Fibroblast of the conjunctiva (primary cell): Measurements from ENCODE around the gene HBB.

ENCODE experiments used
- DNase-seq: peaks from one replicate; pipeline ENCODE4 v3.0.0-alpha.2; 2010; ENCODE audit warnings: low read depth

Gene HBB

DNA sequence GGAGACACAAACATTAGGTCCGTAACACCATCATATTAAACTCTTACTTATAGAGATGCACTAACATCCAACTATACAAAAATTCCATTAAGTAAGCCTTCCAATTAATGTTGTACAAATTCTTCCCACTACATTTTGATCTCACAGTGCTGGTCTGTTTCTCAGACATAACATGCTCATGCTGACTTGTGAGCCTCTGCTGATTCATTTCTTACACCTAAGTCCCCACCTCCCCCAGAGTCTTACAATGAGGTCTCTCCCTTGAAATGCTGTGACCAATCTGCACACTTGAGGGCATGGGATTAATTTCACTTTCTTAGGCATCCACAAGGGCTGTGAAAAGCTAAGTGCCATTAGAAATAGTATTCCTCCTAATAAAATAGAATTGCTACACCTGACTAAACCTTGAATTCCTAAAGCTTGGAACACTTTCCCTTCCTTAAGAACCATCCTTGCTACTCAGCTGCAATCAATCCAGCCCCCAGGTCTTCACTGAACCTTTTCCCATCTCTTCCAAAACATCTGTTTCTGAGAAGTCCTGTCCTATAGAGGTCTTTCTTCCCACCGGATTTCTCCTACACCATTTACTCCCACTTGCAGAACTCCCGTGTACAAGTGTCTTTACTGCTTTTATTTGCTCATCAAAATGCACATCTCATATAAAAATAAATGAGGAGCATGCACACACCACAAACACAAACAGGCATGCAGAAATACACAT lies 20.8 kb upstream of the HBB start:
- DNase-seq, result no peak

DNA sequence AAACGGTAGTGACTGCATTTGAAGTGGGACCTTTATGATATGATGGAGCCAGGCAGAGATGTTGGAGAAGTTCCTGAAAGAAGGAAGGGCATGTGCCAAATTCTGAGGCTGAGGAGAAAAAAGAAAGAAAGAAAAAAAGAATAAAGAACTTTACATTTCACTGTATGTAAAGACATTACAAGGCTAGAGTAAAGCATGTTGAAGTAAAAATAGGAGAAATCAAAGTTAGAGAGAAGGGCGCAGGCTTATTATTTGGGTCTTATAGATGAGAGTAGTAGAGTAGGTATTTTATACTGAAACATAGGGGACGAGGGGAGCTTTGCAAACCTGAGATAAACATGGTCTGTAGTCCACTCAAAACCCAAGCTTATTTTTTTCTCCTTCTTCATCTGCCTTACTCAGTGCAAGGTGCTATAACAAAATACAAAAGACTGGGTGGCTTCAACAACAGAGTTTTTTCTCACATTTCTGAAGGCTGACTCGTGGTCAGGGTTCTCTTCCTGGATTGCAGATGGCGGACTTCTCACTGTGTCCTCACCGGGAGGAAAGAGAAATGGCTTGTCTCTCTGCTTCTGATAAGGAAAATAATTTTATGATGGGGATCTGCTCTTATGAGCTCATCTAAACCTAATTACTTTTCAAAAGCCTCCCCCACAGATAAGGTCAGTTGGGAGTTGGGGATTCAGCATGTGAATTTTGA lies 20.1 kb upstream of the HBB start:
- no peak for DNase-seq

DNA sequence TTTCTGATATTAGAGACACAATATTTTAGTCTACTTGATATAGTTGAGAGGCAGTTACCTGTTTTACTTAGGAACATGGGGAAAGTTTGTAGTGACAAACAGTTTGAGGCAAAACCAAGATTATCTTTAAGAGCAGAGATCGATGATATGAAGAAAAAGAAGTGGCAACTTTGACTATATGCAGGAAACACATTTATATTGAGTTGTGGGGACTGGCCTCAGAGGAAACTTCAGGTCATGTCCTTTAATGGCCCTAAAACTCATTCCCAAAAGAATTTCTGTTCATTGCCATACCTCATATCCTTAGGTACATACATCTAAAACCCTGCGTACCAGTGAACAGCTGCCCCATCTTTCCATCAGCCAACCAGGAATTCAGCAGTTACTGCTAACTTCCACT lies 18.3 kb upstream of the HBB start:
- DNase-seq, result no peak

DNA sequence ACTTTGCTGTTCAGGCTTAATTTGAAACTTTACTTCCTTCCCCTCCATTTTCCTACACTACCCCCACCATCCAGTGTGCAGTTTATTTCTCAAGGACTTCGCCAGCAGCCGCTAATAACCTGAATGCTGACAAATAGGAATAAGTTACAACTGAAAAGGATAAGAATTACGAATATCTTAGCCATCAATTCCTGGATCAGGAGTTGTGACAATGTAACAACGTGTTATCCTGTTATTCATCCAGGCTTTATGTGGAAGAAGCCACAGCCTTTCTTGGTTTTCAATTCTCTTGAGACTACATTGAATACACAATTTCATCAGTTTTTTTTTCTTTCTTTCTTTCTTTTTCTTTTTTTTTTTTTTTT lies 16.9 kb upstream of the HBB start:
- DNase-seq, result no peak

DNA sequence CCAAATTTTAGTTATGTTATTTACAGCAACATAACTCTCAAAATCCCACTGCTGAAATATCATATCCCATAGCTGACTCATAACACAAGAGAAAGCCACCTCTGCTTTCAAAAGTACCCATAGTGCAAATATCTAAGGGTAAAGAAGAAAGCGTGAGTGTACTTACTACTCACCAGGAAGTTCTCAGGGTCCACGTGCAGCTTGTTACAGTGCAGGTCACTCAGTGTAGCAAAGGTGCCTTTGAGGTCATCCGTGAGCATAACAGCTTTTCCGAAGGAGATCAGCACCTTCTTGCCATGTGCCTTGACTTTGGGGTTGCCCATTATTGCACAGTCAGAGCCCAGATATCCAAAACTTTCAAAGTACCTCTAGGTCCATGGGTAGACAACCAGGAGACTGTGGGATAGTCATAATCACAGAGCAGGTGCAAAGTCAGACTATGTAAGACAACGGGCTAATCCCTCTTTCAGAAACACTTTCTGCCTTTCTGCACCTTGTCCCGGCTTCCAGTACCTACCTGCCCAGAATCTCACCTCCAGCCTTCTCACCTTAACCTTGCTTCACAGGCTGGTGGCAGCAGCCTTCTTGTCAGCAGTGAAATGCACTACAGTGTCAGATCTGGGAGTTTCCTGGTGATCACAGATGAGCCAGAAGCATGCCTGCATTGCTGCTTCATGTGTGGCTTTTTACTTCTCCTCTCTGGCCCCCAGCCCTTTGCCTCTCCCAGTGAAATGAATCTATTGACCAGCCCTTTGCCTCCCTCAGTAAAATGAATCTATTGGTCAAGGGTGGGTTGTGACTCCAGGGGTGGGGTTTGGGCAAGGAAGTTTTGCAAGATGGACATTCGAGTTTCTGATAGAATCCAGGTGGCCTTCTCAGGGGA lies 16.3 kb upstream of the HBB start:
- DNase-seq, result no peak

DNA sequence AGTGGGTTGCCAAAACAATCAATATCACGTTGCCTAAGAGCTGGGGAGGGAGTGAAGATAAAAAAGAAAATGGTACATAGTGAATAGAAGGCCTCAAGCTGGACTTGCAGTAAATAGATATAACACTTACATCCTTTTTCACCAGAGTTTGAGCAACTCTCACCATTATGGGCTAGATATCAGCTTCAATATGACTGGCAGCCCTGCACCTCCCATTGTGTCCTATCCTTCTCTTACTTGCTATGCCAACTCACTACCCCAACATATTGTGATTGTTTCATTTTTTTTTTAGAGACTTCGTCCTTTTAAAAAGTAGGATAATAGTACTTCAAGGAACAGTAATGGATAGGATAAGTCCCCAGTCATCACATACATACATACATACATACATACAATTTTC lies 15.3 kb upstream of the HBB start:
- no peak for DNase-seq

DNA sequence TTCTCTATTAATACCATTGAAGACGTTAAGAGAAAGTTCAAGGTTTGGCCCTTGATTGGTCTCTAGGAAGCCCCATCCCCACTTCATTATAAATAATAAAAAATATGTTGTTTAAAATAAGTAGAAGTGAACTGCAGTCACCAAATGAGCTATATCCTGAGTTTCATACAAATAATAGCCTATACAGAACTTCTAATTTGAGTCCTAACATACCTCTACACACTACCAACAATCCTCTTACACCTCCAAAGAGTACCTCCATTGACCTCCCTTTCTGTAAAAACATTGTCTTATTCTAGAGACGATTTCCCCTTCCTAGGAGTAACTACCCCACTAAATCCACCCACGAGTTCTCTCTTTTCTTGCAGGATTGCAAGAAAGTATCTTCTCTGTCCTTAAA lies 14.6 kb upstream of the HBB start:
- DNase-seq, result no peak

DNA sequence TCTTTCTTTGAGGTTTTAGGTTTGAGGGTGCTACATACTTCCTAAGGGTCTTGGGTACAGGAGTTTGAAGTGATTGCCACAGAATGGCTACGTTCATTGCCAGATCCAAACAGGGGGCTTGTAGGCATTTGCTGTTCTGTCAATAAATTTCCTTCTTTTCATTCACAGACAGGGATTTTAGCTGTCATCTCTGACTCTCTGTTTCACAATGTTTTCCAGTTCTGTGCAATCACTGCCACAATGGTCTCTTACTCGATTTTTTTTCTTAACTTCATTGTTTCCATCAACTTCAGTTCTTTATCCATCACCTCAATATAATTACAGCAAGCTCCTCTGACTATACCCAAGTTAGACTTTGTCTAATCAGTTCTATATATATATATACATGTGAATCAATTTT lies 13.6 kb upstream of the HBB start:
- DNase-seq, result no peak

DNA sequence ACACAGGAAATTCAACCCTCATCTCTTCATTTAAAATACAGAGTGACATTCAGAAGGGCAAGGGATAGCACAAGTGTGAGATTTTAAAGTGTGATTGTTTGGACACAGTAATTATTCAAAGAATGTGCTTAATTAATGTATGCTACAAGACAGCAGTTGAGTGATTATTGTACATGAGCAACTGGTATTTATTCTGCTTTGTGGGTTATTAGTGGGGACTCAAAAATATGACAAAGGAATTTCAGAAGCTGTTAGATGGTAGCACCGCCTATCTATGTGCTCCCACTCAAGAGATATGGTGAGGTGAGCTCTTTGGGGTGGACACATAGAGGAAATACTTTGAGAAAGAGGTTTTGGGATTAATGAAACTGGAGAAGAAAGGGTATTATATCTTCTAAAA lies 13.2 kb upstream of the HBB start:
- no peak for DNase-seq

DNA sequence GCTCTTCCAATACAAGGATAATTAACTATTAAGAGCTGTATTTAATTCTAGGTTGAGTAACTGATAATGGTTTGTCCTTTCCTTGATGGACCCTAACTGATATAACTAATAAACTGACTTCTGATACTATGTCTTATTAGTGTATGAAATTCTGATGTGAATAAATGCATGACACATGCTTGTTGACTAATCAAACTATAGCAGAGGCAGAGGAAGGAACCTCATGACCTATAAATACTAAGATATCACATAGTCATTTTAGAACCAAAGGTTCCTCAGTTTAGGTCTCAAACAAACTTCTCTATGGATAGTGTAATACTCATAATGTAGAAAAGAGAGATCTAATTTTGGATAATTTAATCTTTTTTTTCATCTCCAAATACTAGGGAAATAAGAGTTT lies 12.2 kb upstream of the HBB start:
- no peak for DNase-seq

DNA sequence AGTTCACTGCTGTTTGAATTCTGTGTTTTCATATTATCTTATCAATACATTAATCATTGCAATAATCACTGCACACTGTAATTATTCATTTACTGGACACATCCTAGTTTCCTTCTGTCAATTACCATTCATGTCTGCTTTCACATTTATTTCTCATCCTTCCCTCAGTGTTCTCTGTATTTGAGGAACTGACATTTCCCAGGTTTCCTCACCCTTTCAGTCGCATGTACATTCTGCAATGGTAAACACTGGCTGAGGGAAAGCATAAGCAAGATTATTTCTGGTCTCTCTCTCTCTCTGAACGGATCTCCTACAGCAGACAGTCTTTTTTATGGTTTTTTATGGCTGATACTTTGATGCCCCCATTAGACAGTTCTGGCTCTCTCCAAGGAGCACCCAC lies 11.6 kb upstream of the HBB start:
- DNase-seq, result no peak

DNA sequence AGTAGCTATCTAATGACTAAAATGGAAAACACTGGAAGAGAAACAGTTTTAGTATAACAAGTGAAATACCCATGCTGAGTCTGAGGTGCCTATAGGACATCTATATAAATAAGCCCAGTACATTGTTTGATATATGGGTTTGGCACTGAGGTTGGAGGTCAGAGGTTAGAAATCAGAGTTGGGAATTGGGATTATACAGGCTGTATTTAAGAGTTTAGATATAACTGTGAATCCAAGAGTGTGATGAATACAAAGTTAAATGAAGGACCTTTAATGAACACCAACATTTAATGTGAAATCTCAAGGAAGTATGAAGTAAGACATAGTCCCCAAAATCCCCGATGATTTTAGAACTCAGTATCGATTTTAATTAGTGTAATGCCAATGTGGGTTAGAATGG lies 10.5 kb upstream of the HBB start:
- DNase-seq, result no peak

DNA sequence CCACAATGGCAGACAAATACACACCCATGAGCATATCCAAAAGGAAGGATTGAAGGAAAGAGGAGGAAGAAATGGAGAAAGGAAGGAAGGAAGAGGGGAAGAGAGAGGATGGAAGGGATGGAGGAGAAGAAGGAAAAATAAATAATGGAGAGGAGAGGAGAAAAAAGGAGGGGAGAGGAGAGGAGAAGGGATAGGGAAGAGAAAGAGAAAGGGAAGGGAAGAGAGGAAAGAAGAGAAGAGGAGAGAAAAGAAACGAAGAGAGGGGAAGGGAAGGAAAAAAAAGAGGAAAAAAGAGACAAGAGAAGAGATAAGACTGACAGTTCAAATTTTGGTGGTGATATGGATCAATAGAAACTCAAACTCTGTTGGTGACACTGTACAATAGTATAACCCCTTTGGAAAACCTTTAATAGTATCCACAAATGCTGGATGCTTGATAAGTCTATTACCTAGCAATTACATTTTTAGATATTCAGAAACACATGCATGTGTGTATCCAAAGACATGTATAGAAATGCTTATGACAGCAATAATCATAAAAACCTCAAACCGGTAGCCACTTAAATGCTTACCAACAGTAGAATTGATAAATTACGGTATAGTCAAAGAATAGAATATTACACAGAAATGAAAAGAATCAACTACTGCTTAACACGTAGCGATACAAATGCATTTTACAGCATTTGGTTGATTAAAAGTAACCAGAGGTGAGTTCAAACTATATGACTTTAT lies 8.7 kb upstream of the HBB start:
- DNase-seq, result no peak

DNA sequence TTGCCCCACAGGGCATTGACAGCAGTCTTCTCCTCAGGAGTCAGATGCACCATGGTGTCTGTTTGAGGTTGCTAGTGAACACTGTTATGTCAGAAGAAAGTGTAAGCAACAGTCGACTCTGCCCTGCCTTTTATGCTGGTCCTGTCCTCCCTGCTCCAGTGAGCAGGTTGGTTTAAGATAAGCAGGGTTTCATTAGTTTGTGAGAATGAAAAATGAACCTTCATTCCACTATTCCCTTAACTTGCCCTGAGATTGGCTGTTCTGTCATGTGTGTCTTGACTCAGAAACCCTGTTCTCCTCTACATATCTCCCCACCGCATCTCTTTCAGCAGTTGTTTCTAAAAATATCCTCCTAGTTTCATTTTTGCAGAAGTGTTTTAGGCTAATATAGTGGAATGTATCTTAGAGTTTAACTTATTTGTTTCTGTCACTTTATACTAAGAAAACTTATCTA lies 7.5 kb upstream of the HBB start, which contains the start of gene HBD:
HBD (minus strand) TSS at position 103 of the 454 bp plus-strand sequence; CDS start at position 53, 50 bp downstream.
- DNase-seq, result no peak

DNA sequence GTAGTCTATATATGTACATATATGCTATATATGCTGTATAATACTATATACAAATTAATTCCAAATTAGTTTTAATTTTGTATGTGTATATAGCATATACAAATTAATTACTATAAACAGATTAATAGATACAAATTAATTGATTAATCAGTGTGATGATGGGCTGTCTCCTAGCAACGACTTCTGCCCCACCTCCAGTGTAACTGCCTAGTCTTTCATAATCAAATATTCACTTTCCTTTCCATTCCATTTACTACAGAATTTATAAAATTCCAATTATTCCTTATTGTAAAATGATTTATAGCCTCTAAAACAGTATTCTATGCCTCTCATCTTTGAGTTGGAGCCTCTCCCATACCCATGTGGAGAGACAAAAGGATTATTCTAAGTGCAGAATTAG lies 6.4 kb upstream of the HBB start:
- DNase-seq, result no peak

DNA sequence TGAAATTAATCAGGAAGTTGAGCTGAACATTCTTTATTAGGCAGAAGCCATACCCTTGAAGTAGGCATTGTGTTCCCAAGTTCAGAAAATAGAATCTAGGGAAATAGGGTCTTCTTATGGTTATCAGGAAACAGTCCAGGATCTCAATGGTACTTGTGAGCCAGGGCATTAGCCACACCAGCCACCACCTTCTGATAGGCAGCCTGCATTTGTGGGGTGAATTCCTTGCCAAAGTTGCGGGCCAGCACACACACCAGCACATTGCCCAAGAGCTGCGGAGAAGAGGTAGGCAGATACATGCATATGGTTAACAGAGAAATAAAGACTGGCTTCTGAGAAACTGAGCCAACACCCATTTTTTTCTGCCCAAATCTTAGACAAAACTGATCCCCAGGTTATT lies 6.0 kb upstream of the HBB start:
- DNase-seq, result no peak

DNA sequence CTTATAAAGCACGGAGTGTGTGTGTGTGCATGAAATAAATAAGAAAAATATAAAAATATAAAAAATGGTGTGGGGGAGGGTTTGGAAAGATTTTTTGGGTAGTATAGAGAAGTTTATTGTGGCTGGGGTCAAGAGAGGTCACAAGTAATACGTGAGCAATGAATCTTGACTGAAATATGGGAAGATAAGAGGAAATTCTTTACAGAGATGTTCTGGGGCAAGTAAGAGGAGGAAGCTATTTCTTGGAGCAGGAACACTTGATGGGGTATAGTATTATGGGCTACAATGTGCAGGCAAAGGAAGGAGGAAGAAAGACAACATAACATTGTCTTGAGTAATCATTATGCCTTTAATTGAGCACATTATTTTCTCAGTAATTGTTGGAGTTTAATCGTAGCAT lies 5.3 kb upstream of the HBB start:
- no peak for DNase-seq

DNA sequence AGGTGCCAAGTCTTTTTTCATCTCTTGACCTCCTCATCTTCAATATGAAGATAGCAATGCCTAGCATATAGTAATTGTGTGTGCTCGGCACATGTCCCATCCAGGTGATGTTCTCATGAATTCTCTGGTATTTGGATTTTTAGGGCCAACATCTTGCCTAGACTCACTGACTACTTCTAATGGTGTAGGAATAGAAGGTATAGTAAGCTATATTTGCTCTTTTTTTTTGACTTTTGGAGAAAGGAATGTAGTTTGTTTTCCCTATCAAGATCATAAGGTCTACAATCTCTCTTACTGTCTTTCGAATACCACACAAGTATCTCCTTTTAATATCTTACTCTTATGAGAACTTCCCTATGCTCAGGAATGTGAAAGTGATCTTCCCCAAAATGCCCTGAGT lies 4.2 kb upstream of the HBB start:
- DNase-seq, result no peak

DNA sequence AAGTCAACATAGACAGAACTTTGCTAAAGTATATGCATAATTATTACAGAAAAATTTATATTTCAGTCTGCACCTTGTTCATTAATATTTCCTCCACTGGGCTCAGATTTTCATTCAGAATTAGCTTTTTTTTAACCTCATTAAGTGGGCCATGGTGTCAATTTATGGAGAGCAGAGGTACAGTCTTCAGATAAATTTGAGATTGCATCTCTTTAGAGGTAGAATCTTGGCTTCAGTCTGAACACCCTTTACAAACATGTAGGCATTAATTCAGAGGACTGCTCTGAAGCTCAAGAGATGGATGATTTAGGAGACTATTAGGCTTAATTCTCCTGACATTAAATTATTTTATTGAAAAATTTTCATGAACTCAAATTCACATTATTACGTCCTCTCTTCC lies 3.4 kb upstream of the HBB start:
- DNase-seq, result no peak

DNA sequence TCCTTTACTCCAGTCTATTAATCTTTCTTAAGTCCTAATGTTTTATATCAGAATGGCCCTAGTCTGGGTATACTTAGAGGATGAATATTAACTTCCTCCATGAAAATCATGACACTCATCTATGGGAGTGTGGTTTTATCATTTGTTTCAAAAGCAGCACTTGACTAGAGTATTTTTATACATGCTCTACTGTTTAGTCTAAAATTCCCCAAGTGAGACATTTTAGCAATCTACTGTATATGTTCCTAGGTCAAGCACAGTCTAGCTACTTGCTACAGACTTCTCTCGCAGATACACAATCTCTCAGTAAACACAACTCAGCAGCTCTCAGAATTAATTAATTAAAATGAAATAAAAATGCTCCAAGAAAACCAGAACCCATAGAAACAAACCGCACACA lies 2.9 kb upstream of the HBB start:
- DNase-seq, result no peak

DNA sequence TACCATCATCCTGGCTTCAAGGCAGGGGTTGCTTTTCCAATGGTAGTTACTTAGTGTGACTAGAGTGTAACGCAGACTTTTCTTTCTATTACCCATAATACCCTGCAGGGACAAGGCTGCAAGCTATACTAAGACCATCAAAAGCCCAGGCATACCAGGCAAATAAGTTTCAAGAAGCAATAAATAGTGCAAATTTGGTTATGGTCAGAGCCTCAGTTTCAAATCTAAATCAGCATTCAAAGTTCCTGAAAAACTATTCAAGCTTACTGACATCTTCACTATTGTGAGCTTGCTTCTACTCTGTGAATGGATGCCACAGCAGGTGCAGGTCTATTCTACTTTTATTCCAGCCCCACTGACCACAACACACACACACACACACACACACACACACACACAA lies 2.5 kb upstream of the HBB start:
- no peak for DNase-seq

DNA sequence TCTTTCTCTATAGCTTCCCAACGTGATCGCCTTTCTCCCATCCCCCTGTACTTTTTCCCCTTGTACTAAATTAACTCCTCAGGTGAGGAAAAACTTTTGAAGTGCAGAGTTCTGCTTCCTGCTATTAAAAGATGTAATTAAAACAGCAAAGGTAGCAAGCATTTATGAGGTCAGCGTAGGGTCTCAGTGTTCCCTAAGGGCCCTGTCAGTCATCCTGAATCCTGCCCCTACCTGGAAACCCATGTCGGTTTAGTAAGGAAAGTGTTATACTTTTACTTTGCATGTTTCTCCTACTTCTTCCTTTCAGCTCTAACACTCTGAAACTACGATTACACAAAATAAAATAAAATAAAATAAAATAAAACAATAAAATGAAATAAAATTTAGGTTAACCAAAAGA lies 1.3 kb upstream of the HBB start:
- DNase-seq, result no peak
